GM21390 (cell line): ENCODE measurements around the gene TBL1X.
"Not testable (repeated sequence)": the region's sequence is repeated elsewhere in the genome, so short reads cannot be mapped to it uniquely, and the experiment has no call there.

Experiments
- ATAC-seq: cut with Tn5 transposase; IDR thresholded peaks from one replicate; pipeline ENCODE4 v1.9.1; 2021; ENCODE audit not compliant: unreplicated experiment

The TBL1X gene

GRCh38 chrX:9533611-9534010 is 68.8 kb downstream of the TBL1X start:
- ATAC-seq = no peak

GRCh38 chrX:9534686-9535085 is 69.8 kb downstream of the TBL1X start:
- no peak for ATAC-seq

DNA sequence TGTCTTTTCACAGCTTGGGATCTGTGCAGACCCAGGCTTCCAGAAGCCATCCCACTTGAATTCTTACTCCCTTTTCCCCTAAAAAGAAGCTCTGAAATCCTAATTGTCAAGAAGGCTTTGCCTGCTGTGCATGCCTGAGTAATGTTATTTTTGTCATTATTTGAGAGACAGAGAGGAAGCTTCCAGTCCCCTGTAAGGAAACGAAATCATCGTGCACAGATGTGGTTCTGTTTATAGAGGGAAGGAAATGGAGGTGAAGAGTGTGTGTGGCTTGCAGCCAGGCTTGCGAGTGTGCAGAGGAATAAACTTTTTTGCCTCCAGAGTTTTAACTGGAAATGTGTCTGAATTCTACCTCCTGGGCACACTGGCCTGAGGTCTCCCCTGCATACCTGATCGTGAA is 70.2 kb downstream of the TBL1X start:
- no peak for ATAC-seq

DNA sequence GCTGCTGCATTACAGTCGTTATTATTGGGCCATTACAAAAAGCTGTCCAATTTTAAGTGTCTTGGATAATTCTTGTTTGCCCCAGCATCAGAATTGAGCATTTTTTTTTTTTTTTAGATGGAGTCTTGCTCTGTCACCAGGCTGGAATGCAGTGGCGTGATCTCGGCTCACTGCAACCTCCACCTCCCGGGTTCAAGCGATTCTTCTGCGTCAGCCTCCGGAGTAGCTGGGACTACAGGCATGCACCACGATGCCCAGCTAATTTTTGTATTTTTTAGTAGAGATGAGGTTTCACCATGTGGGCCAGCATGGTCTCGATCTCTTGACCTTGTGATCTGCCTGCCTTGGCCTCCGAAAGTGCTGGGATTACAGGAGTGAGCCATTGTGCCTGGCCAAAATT is 71.3 kb downstream of the TBL1X start:
- ATAC-seq = not testable (repeated sequence)

DNA sequence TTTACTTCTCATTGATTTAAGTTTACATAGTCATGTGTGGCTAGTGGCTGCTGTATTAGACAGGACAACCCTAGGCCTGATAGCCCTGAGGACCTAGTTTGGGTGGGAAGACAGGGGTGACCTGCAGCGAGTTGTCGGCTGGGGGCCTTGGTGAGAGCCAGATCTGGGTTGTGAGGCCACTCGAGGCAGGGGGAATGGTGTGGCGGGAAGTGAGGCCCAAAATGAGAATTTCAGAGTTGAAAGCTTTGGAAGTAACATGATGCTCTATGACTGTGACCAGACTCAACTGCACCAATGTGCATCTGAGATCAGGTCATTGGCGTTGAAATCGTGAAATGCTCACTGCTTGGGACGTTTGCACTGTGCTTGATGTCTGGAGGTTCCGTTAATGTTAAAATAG is 72.9 kb downstream of the TBL1X start:
- no peak for ATAC-seq

DNA sequence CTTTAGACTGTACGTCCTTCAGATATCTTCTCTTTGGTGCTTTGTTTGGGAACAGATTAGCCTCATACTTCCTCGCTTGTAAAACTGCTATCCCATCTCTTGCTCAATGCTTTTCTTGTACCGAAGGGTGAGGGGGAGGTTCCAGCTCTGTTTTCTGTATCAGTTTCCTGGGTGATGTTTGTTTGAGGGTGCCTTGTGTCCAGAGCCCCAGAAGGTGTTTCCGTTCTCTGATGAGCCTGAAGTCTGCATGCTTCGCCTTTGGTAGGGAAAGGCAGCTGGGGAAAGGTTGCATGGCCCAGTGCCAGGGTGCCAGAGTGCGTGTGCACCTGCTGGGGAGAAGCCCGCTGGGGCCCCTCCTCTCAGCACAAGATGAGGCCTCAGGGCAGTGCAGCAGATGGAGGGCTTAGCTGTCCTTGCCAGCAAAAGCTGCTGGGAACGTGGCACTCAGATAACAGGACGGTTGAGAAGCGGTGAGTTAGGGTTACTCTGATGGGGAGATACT is 73.7 kb downstream of the TBL1X start:
- ATAC-seq = no peak

- no peak for ATAC-seq
These were observed 74.9 kb downstream of the TBL1X start for GRCh38 chrX:9539605-9540387.

GRCh38 chrX:9542106-9542760 is 77.4 kb downstream of the TBL1X start:
- no peak for ATAC-seq

DNA sequence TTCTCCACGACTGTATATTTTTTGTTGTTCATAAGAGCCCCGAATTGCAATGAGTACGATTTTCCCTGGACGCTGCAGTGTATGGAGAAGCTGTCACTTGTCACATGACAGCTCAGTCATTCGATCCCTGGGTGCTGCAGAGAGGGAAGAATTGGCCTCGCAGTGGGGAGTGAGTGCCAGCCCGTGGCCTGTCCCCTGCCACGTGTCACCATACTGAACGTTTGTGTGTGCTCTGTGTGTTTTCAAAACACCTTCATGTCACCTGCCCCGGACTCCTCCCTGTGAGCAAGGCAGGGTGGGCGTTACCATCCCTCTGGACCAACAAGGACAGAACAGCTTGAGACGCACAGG is 77.9 kb downstream of the TBL1X start:
- ATAC-seq = no peak

GRCh38 chrX:9555354-9555753 is 90.5 kb downstream of the TBL1X start:
- ATAC-seq = no peak

DNA sequence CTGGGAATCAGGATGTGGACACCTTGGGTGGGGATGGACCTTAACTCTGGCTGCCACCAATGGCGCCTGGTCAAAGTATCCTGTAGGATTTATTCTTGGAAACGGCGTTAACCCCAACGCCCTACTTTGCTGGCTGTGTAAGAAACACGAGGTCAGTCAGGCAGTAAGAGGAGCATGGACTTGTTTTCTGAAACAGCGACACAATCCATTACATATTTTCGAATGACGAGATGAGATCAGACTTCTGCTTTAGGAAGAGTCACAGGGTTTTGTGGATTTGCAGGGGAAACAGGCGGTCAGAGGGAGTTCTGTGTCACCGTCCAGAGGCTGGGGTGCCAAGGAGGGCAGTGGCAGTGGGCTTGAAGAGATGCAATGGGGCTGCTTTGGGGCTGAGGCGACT is 92.2 kb downstream of the TBL1X start:
- ATAC-seq = no peak

- ATAC-seq = no peak
These were observed 92.7 kb downstream of the TBL1X start for GRCh38 chrX:9557521-9557920.

GRCh38 chrX:9558615-9559014 is 93.8 kb downstream of the TBL1X start:
- ATAC-seq = no peak

DNA sequence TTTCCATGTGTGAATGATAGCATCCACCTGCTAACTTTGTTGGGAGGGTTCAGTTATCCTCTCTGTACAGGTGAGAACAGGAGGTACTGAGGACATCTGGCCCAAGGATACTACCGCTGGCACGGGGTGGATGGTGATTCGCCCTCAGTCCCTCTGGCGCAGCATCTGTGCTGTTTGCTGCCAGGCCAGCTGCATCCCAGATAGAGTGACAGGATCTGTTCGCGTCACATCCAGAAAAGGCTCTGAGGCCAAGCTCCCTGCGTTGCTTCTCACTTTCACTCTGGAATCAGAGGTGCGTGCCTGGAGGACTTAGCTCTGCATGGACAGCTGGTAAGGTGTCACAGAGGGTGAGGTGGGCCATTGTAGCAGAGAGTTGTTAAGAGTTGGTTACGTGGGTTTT is 95.4 kb downstream of the TBL1X start:
- ATAC-seq = no peak

DNA sequence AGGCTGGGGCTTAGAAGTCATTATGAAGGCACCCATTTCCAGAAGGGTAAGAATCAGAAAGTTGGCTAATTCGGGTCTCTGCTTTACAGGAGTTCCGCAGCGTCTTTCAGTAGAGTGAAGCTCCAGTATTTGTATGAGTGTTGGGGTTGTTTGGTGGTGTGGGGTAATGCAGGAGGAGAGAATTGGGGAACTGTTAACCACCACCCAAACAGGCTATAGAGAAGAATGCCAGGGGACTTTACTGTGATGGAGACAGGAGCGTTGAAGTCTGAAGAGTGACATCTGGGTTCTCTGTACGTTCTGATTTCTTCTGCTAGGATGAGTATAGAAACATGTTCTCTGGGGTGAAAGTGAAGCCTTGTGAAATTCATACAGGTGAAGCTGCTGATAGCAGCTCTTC is 96.3 kb downstream of the TBL1X start:
- no peak for ATAC-seq

DNA sequence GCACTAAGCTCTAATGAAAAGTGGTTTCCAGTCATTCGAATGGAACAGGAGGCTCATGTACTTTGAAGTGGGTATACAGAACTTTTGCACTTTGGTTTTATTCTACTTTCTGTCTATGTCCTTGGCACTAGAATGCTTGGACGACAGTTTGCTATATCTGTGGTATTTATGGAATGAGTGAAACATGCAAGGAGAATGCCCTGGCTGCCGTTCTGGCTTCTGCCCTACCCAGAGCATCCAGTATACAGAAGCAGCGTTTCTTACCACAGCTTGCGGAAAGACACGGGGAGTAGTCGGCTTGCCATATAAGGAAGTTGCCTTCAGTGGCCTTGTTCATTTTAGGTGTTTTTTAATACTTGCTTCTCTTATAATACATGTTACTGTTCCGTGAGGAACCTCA is 98.0 kb downstream of the TBL1X start:
- ATAC-seq = no peak

DNA sequence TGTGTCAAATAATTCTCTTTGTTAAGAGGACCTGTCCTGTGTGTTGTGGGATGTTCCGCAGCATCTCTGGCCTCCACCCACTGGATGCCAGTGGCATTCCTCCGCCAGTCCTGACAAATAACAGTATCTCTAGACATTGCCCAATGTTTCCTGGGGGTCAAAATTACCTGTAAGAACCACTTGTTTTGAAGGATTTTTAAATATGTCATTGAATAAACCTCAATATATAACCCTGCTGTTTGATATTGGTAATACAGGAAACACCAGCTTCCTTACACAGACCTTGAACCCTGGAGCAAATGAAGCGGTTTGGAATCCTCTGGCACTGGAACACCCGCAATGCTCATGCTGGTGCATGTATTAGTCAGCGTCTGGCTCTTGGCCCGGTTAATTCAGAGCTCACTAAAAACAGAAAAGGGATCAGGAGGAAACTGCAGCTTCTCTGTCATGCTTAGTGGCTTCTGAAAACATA is 101.3 kb downstream of the TBL1X start:
- no peak for ATAC-seq

- ATAC-seq = no peak
These were observed 105.0 kb downstream of the TBL1X start for GRCh38 chrX:9569876-9570301.

DNA sequence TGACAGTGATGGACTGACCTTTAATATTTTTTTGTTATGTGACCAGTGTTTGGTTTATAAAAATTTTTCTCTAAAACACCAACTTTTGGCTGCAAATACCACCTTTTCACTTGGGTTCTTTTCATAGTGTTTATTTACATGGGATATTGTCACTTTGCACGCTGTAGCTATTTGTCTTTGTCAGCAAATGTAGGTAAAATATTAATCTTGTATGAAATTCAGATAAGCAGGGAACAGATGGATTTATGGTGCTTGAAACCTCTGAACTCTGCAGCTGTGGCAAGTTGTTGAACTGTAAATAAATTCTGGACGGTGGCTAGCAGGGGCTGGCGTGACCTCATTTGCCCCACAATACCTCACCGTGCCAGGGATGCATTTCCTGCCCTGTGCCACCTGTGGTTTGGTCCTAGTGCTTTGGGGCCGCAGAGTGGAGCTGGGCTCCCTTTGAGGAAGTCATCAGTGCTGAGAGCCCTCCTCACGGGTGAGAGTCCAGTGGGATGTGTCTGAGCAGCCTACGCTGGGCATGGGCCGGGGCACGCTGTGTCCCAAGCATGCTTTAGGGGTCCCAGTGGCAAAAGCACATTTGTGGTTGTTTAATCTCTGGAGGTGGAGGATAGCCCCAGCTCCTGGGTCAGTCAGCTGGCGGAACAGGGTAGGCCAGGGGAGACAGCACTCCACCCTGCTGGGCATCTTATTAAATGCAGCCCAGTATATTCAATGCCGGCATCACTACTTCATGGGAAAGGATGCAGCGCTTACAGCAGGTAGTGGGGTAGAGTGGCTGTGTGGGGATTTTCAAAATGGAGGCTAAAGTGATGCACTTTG is 108.6 kb downstream of the TBL1X start:
- ATAC-seq = peak; percentile 10

DNA sequence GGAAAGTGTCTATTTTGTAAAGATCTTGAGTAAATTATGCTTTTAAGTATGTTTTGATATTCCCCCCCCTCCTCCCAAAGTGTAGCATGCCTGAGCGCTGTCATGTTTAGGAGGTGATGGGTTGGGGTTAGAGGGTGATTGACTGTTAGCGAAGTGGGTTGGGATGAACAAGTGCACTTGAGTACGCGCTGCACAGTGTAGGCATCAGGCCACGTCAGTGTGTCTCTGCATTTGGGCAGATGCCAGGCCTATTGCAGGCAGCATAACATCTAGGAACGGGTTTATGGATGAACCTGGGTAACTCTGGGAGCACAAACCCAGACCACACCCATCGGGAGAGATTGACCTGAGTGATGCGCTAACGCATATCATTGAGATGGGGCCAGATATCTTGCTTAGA is 111.2 kb downstream of the TBL1X start:
- ATAC-seq = no peak

DNA sequence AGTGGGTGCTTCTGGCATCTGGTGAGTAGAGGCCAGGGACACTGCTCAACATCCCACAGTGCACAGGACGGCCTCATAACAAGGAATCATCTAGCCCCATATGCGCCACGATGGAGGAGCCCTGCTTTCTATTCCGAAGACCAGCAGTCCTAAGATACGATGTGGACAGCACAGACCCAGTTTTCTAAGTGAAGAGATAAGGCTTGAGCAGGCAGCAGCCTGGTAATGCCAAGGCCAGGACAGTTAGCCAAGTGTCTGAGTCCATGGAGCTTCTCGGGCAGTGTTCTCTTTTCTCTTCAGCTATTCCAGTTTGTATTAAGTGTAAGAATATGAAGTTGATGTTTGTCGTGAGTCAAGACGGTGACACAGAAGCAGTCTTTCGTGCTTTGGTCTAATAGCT is 112.7 kb downstream of the TBL1X start:
- ATAC-seq = no peak
